Measurements from ENCODE around the gene CAMK4.

DNA sequence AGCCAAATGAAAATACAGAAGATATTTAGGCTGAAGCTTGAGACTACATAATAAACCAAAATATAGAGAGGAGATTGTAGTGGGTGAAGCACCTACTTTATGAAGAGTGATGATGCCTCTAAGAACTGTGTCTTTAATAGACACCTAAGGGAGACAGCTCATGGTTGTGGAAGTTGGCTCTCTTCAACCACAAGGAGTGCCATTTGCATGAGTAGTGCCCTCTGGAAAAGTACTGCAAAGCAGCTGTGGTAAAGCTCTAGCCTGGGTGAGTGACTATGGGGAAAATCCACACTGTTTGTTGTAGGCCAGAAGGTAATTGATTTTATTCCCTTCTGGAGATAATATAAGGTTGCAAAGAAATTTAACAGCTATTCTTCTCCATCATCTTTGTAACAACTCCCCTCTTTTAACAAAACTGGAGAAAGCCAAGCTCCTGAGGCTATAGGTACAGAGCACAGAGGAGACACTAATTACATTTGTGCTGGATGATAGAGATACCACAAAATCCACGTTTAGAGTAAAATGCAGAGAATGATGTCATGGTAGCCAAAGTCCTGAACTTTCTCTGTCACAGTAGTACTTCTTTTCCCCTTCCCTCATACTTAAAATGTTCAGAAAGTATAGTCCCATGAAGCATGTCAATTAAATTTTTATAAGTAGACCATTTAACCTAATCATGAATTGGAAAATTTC is 165.4 kb downstream of the CAMK4 start:
- TF ChIP-seq GATA2 (IDR thresholded peaks at IDR 0.05; ENCODE audit: low read depth, low read length) (no peak), GATA3 (IDR thresholded peaks at IDR 0.05; ENCODE audit: low read depth, low read length) (no peak)
